Posterior vena cava (tissue), 2 donors: ENCODE measurements around the gene ITGAX. TPM values are rescaled to one million over a fixed set of nuclear protein-coding genes. Genes with fewer than 3 reads are reported as not detected.
"Not testable (repeated sequence)": the region's sequence is repeated elsewhere in the genome, so short reads cannot be mapped to it uniquely, and the experiment has no call there.

Experiments used
- DNase-seq: peaks from one replicate; pipeline ENCODE4 v3.0.0-alpha.2; 2020; ENCODE audit warnings: low spot score
- intact Hi-C, 2 donors: fragments of 100-400 bp; cut with DNase I; formaldehyde crosslinking; loops; one replicate each; pipeline versions ENCODE4 v1.14.1 to v1.14.2; 2022 to 2023
- total RNA-seq, 2 donors: library from RNA; stranded (reverse); fragmentation: NEBNext Ultra II Directional; extraction: Animal tissue kit (Norgen Biotek cat#: 25700); gene quantifications; one replicate each; pipeline ENCODE4 v1.2.1, GENCODE V29; 2021
- donor health status: DM: yes; HTN: yes; CAD: no.
- donor health status: DM: yes; HTN: yes; CAD: no.

The ITGAX gene
- total RNA-seq, 2 donors from 2014 or later = 13.4 to 15.2 TPM

- DNase-seq = no peak
- intact Hi-C loops = no loop called here
Measured at GRCh38 chr16:31400191-31400590, 45.2 kb downstream of the ITGAX start.

GRCh38 chr16:31401436-31401835, 46.5 kb downstream of the ITGAX start:
- DNase-seq = no peak
- intact Hi-C loops = no loop called here

- no peak for DNase-seq
- intact Hi-C loops = no loop called here
Measured at GRCh38 chr16:31402687-31403086, 47.7 kb downstream of the ITGAX start.

- intact Hi-C loops = no loop called here
- DNase-seq = no peak
Measured at GRCh38 chr16:31403590-31404352, 48.8 kb downstream of the ITGAX start.

- no peak for DNase-seq
- intact Hi-C loops = no loop called here
Measured at GRCh38 chr16:31404353-31405064, 49.5 kb downstream of the ITGAX start.

- no peak for DNase-seq
- intact Hi-C loops = no loop called here
Measured at GRCh38 chr16:31407406-31407805, 52.4 kb downstream of the ITGAX start.

GRCh38 chr16:31409433-31409832, 54.5 kb downstream of the ITGAX start:
- intact Hi-C loops = no loop called here
- no peak for DNase-seq

- DNase-seq = no peak
- intact Hi-C loops = no loop called here
Measured at GRCh38 chr16:31410082-31410481, 55.1 kb downstream of the ITGAX start.

GRCh38 chr16:31411024-31411844, 56.3 kb downstream of the ITGAX start:
- DNase-seq = no peak
- intact Hi-C loops = no loop called here

- intact Hi-C loops = no loop called here
- DNase-seq = no peak
Measured at GRCh38 chr16:31412750-31413149, 57.8 kb downstream of the ITGAX start.

GRCh38 chr16:31413381-31413780, 58.4 kb downstream of the ITGAX start:
- DNase-seq = no peak
- intact Hi-C loops = no loop called here

GRCh38 chr16:31413943-31414342, 59.0 kb downstream of the ITGAX start:
- intact Hi-C loops = no loop called here
- DNase-seq = no peak

- intact Hi-C loops = no loop called here
- DNase-seq = no peak
Measured at GRCh38 chr16:31414706-31415105, 59.7 kb downstream of the ITGAX start.

GRCh38 chr16:31416371-31416770, 61.4 kb downstream of the ITGAX start:
- no peak for DNase-seq

GRCh38 chr16:31417036-31417435, 62.1 kb downstream of the ITGAX start:
- intact Hi-C loops, DNase-seq: not testable (repeated sequence)

More at GRCh38 chr16:31416371-31416770, 61.4 kb downstream of the ITGAX start:
- intact Hi-C loops = no loop called here

- no peak for DNase-seq
- intact Hi-C loops = no loop called here
Measured at GRCh38 chr16:31417916-31418315, 62.9 kb downstream of the ITGAX start.

GRCh38 chr16:31420037-31420436, 65.1 kb downstream of the ITGAX start:
- no peak for DNase-seq
- intact Hi-C loops = no loop called here

GRCh38 chr16:31421587-31421986, 66.6 kb downstream of the ITGAX start:
- intact Hi-C loops = no loop called here

GRCh38 chr16:31423241-31423640, 68.3 kb downstream of the ITGAX start:
- intact Hi-C loops = no loop called here
- no peak for DNase-seq

More at GRCh38 chr16:31421587-31421986, 66.6 kb downstream of the ITGAX start:
- no peak for DNase-seq

- intact Hi-C loops = no loop called here
Measured at GRCh38 chr16:31423801-31424200, 68.8 kb downstream of the ITGAX start.

More at GRCh38 chr16:31423801-31424200, 68.8 kb downstream of the ITGAX start:
- no peak for DNase-seq
